ENCODE data around the gene AXL.
"Not testable (repeated sequence)": the region's sequence is repeated elsewhere in the genome, so short reads cannot be mapped to it uniquely, and the experiment has no call there.

Gene AXL

DNA sequence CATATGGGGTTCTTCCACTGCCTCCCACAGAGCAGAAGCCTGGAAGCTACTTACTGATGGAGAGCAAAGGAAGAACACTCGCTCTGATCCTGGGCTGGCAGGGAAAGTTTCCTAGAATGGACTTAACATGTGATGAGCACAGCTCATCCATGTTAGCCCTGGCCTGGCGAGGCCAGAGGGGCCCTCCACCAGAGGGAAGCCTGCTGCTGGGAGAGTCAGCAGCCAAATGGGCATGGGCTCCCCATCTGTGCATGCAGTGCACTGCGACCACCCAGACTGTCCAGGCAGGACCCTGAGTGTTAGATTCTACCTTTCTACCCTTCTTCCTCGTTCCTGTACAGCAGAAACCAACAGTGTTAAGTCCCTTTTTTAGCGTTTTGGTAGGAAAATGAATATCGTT, 54.1 kb downstream of the AXL start:
- no peak for DNase-seq

DNA sequence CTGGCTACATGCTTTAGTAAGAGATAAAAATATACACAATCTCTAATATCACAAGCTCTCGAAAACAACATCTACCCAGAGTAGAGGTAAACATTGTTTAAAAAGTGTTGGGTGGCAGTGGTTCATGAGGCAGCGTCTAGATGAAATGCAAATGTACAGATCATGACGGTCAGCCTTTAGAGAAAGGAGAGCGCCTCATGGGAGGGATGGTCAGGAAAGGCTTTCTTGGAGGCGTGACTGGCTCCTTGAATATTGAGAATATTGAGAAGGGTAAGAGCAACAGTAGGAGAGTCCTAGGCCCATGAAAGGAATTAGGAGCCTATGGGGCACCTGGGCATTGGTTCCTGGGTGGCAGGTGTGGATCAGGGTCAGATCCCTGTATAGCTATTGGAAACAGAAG, 55.8 kb downstream of the AXL start:
- DNase-seq: no peak

DNA sequence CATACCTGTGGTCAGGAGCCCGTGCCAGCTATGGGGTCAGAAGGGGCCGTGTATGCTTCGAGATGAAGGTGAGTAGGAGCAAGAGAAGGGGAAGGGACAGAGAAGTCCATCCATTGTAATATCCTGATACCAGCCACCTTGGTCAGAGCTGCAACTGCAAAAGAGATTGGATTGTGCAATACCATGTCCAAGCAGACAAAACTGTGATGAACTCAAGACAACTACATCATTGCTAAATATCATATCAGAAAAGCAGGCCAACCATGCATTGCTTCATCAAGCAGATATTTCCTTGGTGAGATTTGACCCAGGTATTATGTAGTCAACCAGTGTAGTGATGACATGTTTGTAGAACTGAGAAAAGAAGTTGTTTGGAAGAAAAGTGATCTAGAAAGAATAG, 57.2 kb downstream of the AXL start:
- no peak for DNase-seq

DNA sequence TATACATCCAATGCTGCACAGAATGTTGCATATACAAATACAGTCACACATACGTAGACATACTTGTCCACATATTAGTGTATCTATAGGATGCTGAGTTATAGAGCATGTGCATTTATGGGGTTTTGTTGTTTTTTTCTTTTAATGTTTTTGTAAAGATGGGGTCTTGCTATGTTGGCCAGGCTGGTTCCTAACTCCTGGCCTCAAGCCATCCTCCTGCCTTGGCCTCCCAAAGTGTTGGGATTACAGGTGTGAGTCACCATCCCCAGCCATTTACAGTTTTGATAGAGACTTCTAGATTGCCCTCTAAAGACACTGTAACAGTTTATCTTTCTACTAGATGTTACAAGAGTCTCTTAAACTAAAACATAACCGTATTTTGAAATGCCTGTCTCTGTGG, 59.5 kb downstream of the AXL start:
- DNase-seq: no peak

DNA sequence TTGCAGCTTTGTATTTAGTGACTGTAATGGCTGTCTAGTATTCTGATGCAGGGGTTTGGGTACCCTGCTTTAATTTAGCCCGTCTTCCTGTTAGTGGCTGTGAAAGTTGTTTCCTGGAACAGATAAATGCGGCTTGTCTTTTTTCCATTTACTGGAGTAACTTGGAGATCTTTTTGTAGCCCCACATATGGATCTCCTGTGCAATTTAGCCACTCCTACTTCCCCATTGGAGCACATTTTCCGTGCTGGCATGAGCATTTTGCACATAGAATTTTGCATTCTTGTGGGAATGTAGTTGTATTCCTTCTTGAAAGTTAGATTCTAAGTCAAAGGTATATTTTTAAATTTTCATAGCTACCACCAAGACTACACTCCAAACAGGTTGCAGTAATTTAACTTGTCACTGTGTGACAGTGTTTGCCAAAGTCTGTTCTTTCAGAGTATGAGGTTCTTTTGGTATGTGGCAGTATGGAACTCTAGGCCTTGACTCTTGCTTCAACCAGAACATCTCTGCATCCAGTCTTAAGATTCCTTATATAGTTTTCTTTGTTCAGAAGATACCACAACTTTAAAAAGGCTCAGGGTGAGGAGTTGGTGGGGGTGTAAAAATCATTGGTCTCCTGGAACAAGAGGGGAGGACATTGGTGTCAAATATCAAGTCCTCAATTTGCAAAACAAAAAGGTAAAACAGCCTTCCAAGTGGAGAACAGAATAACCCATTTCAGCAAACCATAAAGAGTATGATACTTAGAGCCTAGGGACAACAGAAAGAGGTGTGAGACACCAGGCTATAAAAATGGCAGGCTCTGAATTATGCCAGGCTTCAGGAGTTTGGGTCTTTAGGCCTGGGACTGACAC, 69.9 kb downstream of the AXL start:
- no peak for DNase-seq

- DNase-seq: not testable (repeated sequence)
Measured at GRCh38 chr19:41289814-41290213, 70.8 kb downstream of the AXL start.

- no peak for DNase-seq
Measured at GRCh38 chr19:41294393-41294792, 75.4 kb downstream of the AXL start.

DNA sequence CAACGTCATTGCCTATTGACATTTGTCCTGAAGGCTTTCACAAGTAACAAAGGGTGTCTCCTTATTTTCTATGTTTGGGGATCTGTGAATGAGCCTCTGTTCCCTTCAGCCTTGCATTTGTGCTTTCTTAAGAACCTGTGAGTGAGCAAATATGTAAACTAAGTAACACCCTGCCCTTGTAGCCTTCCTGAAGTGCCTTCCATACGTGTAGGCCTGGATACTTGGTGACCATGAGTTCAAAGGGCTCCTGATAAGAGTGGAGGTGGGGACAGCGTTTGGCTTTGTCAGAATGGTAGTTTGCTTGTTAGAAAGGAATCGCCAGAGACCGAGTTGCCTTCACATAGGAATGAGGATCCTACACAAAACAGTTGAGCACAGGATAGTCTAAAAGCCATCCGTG, 76.5 kb downstream of the AXL start:
- DNase-seq: no peak

- no peak for DNase-seq
Measured at GRCh38 chr19:41296433-41296871, 77.4 kb downstream of the AXL start.

GRCh38 chr19:41297628-41298347, 78.8 kb downstream of the AXL start:
- DNase-seq: peak in 2 of 56 donors; percentile 11 to 15

DNA sequence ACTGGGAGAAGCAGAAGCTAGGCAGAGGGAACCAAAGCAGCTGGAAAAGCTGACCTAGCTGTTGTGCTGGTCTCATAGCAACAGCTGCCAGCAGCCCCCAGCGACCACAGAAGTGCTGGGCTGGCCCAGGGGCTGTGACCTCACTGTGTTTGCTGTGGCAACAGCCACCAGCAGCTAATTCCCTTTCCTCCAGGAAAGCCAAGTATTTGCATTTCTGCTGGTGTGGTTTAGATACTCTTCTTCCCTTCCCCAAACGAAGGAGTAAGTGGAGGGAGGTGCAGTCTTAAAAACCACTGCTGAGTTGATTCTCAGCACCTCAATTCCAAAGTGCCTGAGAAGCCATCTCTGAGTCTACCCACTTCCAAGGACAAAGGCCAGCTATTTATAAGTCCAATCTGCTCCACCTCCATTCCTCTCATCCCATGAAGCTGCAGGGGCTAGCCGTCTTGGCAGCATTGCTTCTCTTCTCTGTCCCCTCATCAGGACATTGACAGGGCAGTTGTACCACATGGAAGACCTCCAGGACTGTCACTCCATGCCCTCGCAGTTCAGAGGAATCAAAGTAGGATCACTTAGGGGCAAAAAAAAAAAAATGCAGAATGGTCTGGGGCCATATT, 79.4 kb downstream of the AXL start:
- peak in 7 of 56 donors; percentile 9 to 42 (median 23) for DNase-seq

DNA sequence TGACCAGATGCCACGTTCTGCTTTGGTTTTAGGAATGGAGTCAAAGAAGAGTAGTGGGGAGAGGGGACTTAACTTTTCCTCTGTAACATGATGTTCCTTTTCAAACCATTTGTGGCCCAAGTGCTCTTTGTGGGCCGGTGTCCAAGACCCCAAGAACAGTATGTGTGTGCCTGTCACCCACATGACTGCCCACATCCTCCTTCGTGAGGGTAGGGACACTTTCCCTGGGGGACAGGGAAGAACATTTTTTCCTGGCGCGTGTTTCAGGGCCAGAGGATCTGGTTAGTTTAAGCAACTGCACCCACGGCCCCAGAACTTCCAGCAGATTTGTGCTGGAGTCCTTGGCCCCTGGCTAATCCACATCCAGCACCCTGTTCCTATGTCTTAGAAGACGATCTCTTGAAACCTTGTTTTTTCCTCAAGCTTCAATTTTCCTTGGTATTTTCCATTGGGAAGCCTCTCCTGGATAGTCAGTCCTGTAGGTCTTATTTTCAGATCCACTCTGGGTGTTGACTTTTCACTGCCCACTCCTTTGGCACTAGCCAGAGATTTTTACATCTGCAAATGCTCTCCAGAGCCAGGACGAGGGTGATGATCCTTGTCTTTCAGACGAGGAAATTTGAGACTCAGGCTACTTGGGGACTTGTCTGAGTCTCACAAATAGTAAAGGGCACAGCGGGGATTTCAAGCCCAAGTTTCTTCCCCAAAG, 80.2 kb downstream of the AXL start:
- DNase-seq: peak in 2 of 56 donors; percentile 7 to 10

DNA sequence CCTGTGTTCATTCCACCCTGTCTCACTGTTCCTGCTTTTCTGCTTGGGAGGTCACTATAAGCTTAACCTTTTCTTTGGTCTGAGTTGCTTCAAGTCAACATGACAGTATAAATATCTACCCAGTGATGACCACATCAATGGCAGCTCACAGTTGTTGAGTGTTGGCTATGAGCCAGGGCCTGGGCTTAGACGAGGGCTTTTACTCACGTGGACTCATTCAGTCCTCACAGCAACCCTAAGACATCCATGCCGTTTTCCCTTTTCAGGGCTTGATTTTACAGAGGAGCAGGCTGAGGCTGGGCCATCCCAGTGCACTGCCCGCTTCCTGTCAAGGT, 80.7 kb downstream of the AXL start:
- DNase-seq: peak in 5 of 56 donors; percentile 6 to 44 (median 17)

DNA sequence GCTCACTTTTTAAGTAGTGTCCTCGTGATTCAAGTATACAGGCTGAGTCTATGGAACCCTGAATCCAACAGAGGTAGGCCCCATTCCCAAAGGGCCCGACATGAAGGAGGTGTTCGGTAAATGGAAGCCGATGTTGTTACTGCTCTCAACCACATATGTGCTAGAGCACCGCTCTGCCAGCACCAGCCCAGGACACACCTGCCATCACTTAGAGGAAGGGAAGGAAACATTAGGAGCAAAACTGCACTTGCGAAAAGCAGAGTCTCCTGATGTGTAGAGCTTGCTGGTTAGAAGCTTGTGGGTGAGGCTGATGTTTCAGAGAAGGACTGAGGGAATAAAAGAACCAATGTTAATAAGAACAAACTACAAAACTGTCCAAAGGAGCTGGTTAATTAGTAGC, 81.5 kb downstream of the AXL start:
- no peak for DNase-seq

DNA sequence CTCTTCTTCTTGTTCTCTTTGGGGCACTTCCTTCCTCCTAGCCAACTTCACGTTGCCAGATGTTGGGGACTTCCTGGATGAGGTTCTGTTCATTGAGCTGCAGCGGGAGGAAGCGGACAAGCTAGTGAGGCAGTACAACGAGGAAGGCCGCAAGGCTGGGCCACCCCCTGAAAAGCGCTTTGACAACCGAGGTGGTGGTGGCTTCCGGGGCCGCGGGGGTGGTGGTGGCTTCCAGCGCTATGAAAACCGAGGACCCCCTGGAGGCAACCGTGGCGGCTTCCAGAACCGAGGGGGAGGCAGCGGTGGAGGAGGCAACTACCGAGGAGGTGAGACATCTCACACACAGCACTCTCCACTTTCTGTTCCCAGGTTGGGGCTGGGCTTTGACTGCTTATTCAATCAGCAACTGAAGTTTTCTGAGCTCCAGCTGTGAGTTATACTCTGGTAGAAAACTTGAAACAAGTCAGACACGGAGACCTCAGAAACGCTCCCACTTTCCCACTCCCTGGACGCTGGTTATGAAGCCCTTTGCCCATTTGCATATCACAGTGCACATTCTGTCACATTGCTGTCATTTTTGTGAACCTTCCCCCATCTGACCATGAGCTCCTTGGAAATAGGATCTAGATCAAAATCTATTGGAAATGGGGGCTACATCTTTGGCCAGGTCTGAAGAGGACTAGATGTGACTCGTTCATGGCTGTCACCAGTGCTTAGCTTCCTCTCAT, 83.8 kb downstream of the AXL start:
- DNase-seq: no peak

DNA sequence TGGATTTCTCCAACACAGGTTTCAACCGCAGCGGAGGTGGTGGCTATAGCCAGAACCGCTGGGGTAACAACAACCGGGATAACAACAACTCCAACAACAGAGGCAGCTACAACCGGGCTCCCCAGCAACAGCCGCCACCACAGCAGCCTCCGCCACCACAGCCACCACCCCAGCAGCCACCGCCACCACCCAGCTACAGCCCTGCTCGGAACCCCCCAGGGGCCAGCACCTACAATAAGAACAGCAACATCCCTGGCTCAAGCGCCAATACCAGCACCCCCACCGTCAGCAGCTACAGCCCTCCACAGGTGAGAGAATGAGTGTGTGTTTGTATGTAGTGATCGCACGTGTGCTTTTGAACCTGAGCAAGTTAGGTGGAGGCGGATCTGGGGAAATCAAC, 84.9 kb downstream of the AXL start:
- DNase-seq: no peak

GRCh38 chr19:41304706-41305483, 85.9 kb downstream of the AXL start:
- DNase-seq: no peak

DNA sequence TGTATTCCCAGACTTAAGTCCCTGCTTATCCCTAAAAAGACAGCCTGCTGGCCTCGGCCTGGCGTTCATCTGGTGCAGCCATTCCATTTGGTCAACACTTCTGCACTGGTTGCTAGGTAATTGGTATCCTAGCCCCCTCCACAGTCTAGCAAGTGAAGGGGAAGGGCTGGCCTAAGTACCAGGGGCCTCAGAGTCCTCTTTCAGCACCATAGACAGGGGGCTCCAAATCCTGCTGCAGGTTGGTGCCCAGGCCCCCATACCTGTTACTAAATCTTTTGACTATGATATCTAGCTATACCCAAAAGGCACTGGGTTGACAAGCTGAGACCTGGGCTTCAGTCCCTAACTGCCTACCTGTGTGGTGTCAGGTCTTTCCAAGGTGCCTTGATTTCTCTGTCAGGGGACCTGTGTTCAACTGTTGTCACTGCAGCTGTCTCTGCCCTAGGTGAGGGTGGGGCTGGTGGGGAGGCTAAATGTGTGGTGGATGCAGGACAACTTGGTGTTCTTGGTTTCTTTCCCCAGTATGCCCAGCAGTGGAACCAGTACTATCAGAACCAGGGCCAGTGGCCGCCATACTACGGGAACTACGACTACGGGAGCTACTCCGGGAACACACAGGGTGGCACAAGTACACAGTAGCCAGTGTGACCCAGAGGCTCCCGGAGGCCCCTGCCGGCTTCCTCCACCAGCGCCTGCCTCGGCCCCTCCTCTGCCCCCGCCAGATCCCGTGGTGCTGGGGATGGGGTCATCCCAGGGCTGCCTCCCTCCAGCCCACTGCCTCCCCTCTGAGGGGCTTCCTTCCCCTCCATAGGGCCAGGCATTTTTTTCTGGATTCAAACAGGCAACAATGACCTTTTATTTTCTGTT, 87.1 kb downstream of the AXL start:
- DNase-seq: no peak

Data from amygdala (tissue), 56 donors.